ENCODE results near the gene GOLGA5.

The GOLGA5 gene

GRCh38 chr14:92751819-92752218 is 42.3 kb upstream of the GOLGA5 start:
- Histone ChIP-seq H3K27ac (ENCODE audit: low read depth, low read length) (no peak overlapping the region), H3K18ac (ENCODE audit: low read length) (no peak overlapping the region), H3K9ac (ENCODE audit: low read length) (no peak overlapping the region), H2BK5ac (ENCODE audit: low read length) (no peak overlapping the region), H3K4me3 (ENCODE audit: low read length) (no peak overlapping the region), H3K79me1 (ENCODE audit: low read length) (peaks cover 5% of the 10 kb centered on the region), H3K36me3 (ENCODE audit: control insufficient read depth, insufficient read depth, low read length) (no peaks in the 10 kb centered on the region), H3K79me2 (ENCODE audit: control insufficient read depth, insufficient read depth, low read length) (peaks cover 3% of the 10 kb centered on the region), H3K23ac (ENCODE audit: low read length) (no peak overlapping the region), H3K4me1 (ENCODE audit: control insufficient read depth, low read depth, low read length) (peaks cover 3% of the 10 kb centered on the region), H2BK15ac (replicated peaks; ENCODE audit: low read depth) (no peak overlapping the region), H4K8ac (ENCODE audit: low read depth, low read length) (no peak overlapping the region), H2BK120ac (ENCODE audit: low read depth, low read length) (no peak overlapping the region), H4K5ac (ENCODE audit: low read length) (no peak overlapping the region), H2AK5ac (ENCODE audit: low read length) (no peak overlapping the region), H3K27me3 (ENCODE audit: insufficient read depth, low read length, poor library complexity) (no peaks in the 10 kb centered on the region), H3K56ac (ENCODE audit: low read length) (no peak overlapping the region), H3K4ac (ENCODE audit: low read depth, low read length) (no peak overlapping the region), H3K4me2 (ENCODE audit: low read length) (no peak overlapping the region)
- DNase-seq, result peak; percentile 25
- no CpG with 5 or more reads among the region's 4 CpGs for WGBS (ENCODE audit: extremely low coverage, insufficient coverage, low lambda C conversion rate)

- no peak overlapping the region for H2BK5ac ChIP-seq (ENCODE audit: low read length)
- no peak overlapping the region for H2AK5ac ChIP-seq (ENCODE audit: low read length)
- H3K9ac ChIP-seq (ENCODE audit: low read length), result no peak overlapping the region
- H3K79me1 ChIP-seq (ENCODE audit: low read length), result no peaks in the 10 kb centered on the region
- H3K23ac ChIP-seq (ENCODE audit: low read length), result no peak overlapping the region
- H4K8ac ChIP-seq (ENCODE audit: low read depth, low read length), result no peak overlapping the region
- H3K27me3 ChIP-seq (ENCODE audit: insufficient read depth, low read length, poor library complexity), result no peaks in the 10 kb centered on the region
- no peak overlapping the region for H3K18ac ChIP-seq (ENCODE audit: low read length)
- H3K27ac ChIP-seq (ENCODE audit: low read depth, low read length), result no peak overlapping the region
- H2BK120ac ChIP-seq (ENCODE audit: low read depth, low read length), result no peak overlapping the region
- H3K4me1 ChIP-seq (ENCODE audit: control insufficient read depth, low read depth, low read length), result no peaks in the 10 kb centered on the region
- no peak overlapping the region for H3K4me3 ChIP-seq (ENCODE audit: low read length)
- no peak for DNase-seq
- H3K79me2 ChIP-seq (ENCODE audit: control insufficient read depth, insufficient read depth, low read length), result no peaks in the 10 kb centered on the region
- WGBS (ENCODE audit: extremely low coverage, insufficient coverage, low lambda C conversion rate), result no CpG with 5 or more reads among the region's 5 CpGs
- no peaks in the 10 kb centered on the region for H3K36me3 ChIP-seq (ENCODE audit: control insufficient read depth, insufficient read depth, low read length)
- H3K56ac ChIP-seq (ENCODE audit: low read length), result no peak overlapping the region
- no peak overlapping the region for H4K5ac ChIP-seq (ENCODE audit: low read length)
- no peak overlapping the region for H3K4ac ChIP-seq (ENCODE audit: low read depth, low read length)
- H3K4me2 ChIP-seq (ENCODE audit: low read length), result no peak overlapping the region
- no peak overlapping the region for H2BK15ac ChIP-seq (replicated peaks; ENCODE audit: low read depth)
Observed at GRCh38 chr14:92753250-92753649, 40.9 kb upstream of the GOLGA5 start.

GRCh38 chr14:92754966-92755365 is 39.1 kb upstream of the GOLGA5 start:
- Histone ChIP-seq H3K9ac (ENCODE audit: low read length) (no peak overlapping the region), H2BK5ac (ENCODE audit: low read length) (no peak overlapping the region), H3K56ac (ENCODE audit: low read length) (no peak overlapping the region), H4K5ac (ENCODE audit: low read length) (no peak overlapping the region), H3K79me1 (ENCODE audit: low read length) (no peaks in the 10 kb centered on the region), H3K18ac (ENCODE audit: low read length) (no peak overlapping the region), H2BK120ac (ENCODE audit: low read depth, low read length) (no peak overlapping the region), H2BK15ac (replicated peaks; ENCODE audit: low read depth) (no peak overlapping the region), H3K4ac (ENCODE audit: low read depth, low read length) (no peak overlapping the region), H3K27me3 (ENCODE audit: insufficient read depth, low read length, poor library complexity) (no peaks in the 10 kb centered on the region), H3K23ac (ENCODE audit: low read length) (no peak overlapping the region), H3K27ac (ENCODE audit: low read depth, low read length) (no peak overlapping the region), H3K36me3 (ENCODE audit: control insufficient read depth, insufficient read depth, low read length) (no peaks in the 10 kb centered on the region), H3K79me2 (ENCODE audit: control insufficient read depth, insufficient read depth, low read length) (no peaks in the 10 kb centered on the region), H4K8ac (ENCODE audit: low read depth, low read length) (no peak overlapping the region), H3K4me3 (ENCODE audit: low read length) (no peak overlapping the region), H2AK5ac (ENCODE audit: low read length) (no peak overlapping the region), H3K4me1 (ENCODE audit: control insufficient read depth, low read depth, low read length) (no peaks in the 10 kb centered on the region), H3K4me2 (ENCODE audit: low read length) (no peak overlapping the region)
- whole genome bisulfite sequencing (ENCODE audit: extremely low coverage, insufficient coverage, low lambda C conversion rate), result no CpG with 5 or more reads among the region's 1 CpG
- no peak for DNase-seq

- Histone ChIP-seq H3K18ac (ENCODE audit: low read length) (no peak overlapping the region), H3K27ac (ENCODE audit: low read depth, low read length) (no peak overlapping the region), H2AK5ac (ENCODE audit: low read length) (no peak overlapping the region), H3K9ac (ENCODE audit: low read length) (no peak overlapping the region), H3K23ac (ENCODE audit: low read length) (no peak overlapping the region), H3K27me3 (ENCODE audit: insufficient read depth, low read length, poor library complexity) (no peaks in the 10 kb centered on the region), H3K56ac (ENCODE audit: low read length) (no peak overlapping the region), H2BK5ac (ENCODE audit: low read length) (no peak overlapping the region), H3K36me3 (ENCODE audit: control insufficient read depth, insufficient read depth, low read length) (no peaks in the 10 kb centered on the region), H2BK15ac (replicated peaks; ENCODE audit: low read depth) (no peak overlapping the region), H4K5ac (ENCODE audit: low read length) (no peak overlapping the region), H3K4me2 (ENCODE audit: low read length) (no peak overlapping the region), H2BK120ac (ENCODE audit: low read depth, low read length) (no peak overlapping the region), H3K4ac (ENCODE audit: low read depth, low read length) (no peak overlapping the region), H4K8ac (ENCODE audit: low read depth, low read length) (no peak overlapping the region), H3K79me2 (ENCODE audit: control insufficient read depth, insufficient read depth, low read length) (no peaks in the 10 kb centered on the region), H3K4me3 (ENCODE audit: low read length) (no peak overlapping the region), H3K4me1 (ENCODE audit: control insufficient read depth, low read depth, low read length) (no peaks in the 10 kb centered on the region), H3K79me1 (ENCODE audit: low read length) (no peaks in the 10 kb centered on the region)
- no peak for DNase-seq
- no CpG with 5 or more reads among the region's 3 CpGs for WGBS (ENCODE audit: extremely low coverage, insufficient coverage, low lambda C conversion rate)
Observed at GRCh38 chr14:92755495-92755894, 38.6 kb upstream of the GOLGA5 start.

- no peak for DNase-seq
- H2BK5ac ChIP-seq (ENCODE audit: low read length), result no peak overlapping the region
- no peaks in the 10 kb centered on the region for H3K79me2 ChIP-seq (ENCODE audit: control insufficient read depth, insufficient read depth, low read length)
- H2BK15ac ChIP-seq (replicated peaks; ENCODE audit: low read depth), result no peak overlapping the region
- H3K27ac ChIP-seq (ENCODE audit: low read depth, low read length), result no peak overlapping the region
- H3K36me3 ChIP-seq (ENCODE audit: control insufficient read depth, insufficient read depth, low read length), result no peaks in the 10 kb centered on the region
- H3K4me2 ChIP-seq (ENCODE audit: low read length), result no peak overlapping the region
- H2BK120ac ChIP-seq (ENCODE audit: low read depth, low read length), result no peak overlapping the region
- H3K4me3 ChIP-seq (ENCODE audit: low read length), result no peak overlapping the region
- H3K23ac ChIP-seq (ENCODE audit: low read length), result no peak overlapping the region
- no peak overlapping the region for H3K56ac ChIP-seq (ENCODE audit: low read length)
- H3K9ac ChIP-seq (ENCODE audit: low read length), result no peak overlapping the region
- H3K18ac ChIP-seq (ENCODE audit: low read length), result no peak overlapping the region
- H3K79me1 ChIP-seq (ENCODE audit: low read length), result no peaks in the 10 kb centered on the region
- H3K4me1 ChIP-seq (ENCODE audit: control insufficient read depth, low read depth, low read length), result no peaks in the 10 kb centered on the region
- no peak overlapping the region for H2AK5ac ChIP-seq (ENCODE audit: low read length)
- WGBS (ENCODE audit: extremely low coverage, insufficient coverage, low lambda C conversion rate), result no CpG with 5 or more reads among the region's 4 CpGs
- H4K8ac ChIP-seq (ENCODE audit: low read depth, low read length), result no peak overlapping the region
- no peaks in the 10 kb centered on the region for H3K27me3 ChIP-seq (ENCODE audit: insufficient read depth, low read length, poor library complexity)
- H4K5ac ChIP-seq (ENCODE audit: low read length), result no peak overlapping the region
- H3K4ac ChIP-seq (ENCODE audit: low read depth, low read length), result no peak overlapping the region
Observed at GRCh38 chr14:92756446-92756845, 37.7 kb upstream of the GOLGA5 start.

GRCh38 chr14:92759300-92759678 is 34.8 kb upstream of the GOLGA5 start:
- Histone ChIP-seq H3K4me2 (ENCODE audit: low read length) (no peak overlapping the region), H3K79me2 (ENCODE audit: control insufficient read depth, insufficient read depth, low read length) (no peaks in the 10 kb centered on the region), H4K5ac (ENCODE audit: low read length) (no peak overlapping the region), H3K56ac (ENCODE audit: low read length) (no peak overlapping the region), H3K36me3 (ENCODE audit: control insufficient read depth, insufficient read depth, low read length) (no peaks in the 10 kb centered on the region), H2BK15ac (replicated peaks; ENCODE audit: low read depth) (no peak overlapping the region), H3K79me1 (ENCODE audit: low read length) (no peaks in the 10 kb centered on the region), H3K23ac (ENCODE audit: low read length) (no peak overlapping the region), H3K4me3 (ENCODE audit: low read length) (no peak overlapping the region), H2BK5ac (ENCODE audit: low read length) (no peak overlapping the region), H2AK5ac (ENCODE audit: low read length) (no peak overlapping the region), H3K27me3 (ENCODE audit: insufficient read depth, low read length, poor library complexity) (no peaks in the 10 kb centered on the region), H3K27ac (ENCODE audit: low read depth, low read length) (no peak overlapping the region), H3K4me1 (ENCODE audit: control insufficient read depth, low read depth, low read length) (no peaks in the 10 kb centered on the region), H3K18ac (ENCODE audit: low read length) (no peak overlapping the region), H3K4ac (ENCODE audit: low read depth, low read length) (no peak overlapping the region), H4K8ac (ENCODE audit: low read depth, low read length) (no peak overlapping the region), H3K9ac (ENCODE audit: low read length) (no peak overlapping the region), H2BK120ac (ENCODE audit: low read depth, low read length) (no peak overlapping the region)
- WGBS (ENCODE audit: extremely low coverage, insufficient coverage, low lambda C conversion rate), result no CpG with 5 or more reads among the region's 4 CpGs
- DNase-seq, result peak; percentile 9
